Measurements from ENCODE around the gene ZNF865.

DNA sequence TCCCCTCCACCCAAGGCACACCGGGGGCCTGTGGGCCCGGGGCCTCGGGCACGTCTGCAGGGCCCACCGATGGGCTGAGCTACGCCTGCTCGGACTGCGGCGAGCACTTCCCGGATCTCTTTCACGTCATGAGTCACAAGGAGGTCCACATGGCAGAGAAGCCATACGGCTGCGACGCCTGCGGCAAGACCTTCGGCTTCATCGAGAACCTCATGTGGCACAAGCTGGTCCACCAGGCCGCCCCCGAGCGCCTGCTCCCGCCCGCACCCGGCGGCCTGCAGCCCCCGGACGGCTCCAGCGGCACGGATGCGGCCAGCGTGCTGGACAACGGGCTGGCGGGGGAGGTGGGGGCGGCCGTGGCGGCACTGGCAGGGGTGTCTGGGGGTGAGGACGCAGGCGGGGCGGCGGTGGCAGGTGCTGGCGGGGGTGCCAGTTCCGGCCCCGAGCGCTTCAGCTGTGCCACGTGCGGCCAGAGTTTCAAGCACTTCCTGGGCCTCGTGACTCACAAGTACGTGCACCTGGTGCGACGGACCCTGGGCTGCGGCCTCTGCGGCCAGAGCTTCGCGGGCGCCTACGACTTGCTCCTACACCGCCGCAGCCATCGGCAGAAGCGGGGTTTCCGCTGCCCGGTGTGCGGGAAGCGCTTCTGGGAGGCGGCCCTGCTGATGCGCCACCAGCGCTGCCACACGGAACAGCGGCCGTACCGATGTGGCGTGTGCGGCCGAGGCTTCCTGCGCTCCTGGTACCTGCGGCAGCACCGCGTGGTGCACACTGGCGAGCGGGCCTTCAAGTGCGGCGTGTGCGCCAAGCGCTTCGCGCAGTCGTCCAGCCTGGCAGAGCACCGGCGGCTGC is 10.3 kb downstream of the ZNF865 start:
- TF ChIP-seq, protein P1, sequence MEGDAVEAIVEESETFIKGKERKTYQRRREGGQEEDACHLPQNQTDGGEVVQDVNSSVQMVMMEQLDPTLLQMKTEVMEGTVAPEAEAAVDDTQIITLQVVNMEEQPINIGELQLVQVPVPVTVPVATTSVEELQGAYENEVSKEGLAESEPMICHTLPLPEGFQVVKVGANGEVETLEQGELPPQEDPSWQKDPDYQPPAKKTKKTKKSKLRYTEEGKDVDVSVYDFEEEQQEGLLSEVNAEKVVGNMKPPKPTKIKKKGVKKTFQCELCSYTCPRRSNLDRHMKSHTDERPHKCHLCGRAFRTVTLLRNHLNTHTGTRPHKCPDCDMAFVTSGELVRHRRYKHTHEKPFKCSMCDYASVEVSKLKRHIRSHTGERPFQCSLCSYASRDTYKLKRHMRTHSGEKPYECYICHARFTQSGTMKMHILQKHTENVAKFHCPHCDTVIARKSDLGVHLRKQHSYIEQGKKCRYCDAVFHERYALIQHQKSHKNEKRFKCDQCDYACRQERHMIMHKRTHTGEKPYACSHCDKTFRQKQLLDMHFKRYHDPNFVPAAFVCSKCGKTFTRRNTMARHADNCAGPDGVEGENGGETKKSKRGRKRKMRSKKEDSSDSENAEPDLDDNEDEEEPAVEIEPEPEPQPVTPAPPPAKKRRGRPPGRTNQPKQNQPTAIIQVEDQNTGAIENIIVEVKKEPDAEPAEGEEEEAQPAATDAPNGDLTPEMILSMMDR (optimal IDR thresholded peaks at IDR 0.05 in 1 of 3, IDR thresholded peaks at IDR 0.05 in 1 of 3, conservative IDR thresholded peaks at IDR 0.05 in 1 of 3; ENCODE audit: extremely low read depth in 1 of 3, insufficient read depth in 2 of 3, low read length in 3 of 3) = no peak
- TF ChIP-seq EZH2 (IDR thresholded peaks at IDR 0.05; ENCODE audit: low read length) = no peak
